ENCODE results near the gene CNTN4.

Gene CNTN4

DNA sequence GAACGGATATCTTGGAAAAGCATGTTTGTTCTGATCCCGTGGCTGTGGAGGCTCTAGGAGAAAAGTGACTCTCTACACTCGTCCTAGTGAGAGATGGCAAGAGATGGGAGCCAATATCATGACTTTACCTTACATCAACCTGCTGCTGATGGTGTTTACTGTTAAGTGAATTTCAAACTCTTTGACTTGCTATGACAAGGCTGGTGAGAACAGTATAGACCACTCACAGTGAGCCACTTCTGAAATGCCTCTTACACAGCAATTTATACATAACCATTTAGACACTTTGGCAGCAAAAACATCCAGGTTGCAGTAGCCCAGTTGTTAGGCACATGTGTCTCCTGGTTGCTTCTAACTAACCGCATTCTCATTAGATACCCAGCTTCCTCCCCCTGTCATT lies 968.2 kb downstream of the CNTN4 start:
- Histone ChIP-seq H3K9me3 (ENCODE audit: control insufficient read depth in 1 of 2, low read length in 2 of 2) (no peaks in the 10 kb centered on the region), H3K27ac (ENCODE audit: low read length) (no peak overlapping the region), H3K36me3 (ENCODE audit: control insufficient read depth in 1 of 2, insufficient read depth in 2 of 2, low read length in 2 of 2) (no peaks in the 10 kb centered on the region), H3K27me3 (ENCODE audit: low read depth, low read length) (no peaks in the 10 kb centered on the region), H3K4me1 (ENCODE audit: control insufficient read depth in 1 of 2, insufficient read depth in 2 of 2, low read length in 2 of 2) (no peaks in the 10 kb centered on the region), H3K4me3 (ENCODE audit: low read depth in 1 of 2, low read length in 2 of 2) (no peak overlapping the region)

DNA sequence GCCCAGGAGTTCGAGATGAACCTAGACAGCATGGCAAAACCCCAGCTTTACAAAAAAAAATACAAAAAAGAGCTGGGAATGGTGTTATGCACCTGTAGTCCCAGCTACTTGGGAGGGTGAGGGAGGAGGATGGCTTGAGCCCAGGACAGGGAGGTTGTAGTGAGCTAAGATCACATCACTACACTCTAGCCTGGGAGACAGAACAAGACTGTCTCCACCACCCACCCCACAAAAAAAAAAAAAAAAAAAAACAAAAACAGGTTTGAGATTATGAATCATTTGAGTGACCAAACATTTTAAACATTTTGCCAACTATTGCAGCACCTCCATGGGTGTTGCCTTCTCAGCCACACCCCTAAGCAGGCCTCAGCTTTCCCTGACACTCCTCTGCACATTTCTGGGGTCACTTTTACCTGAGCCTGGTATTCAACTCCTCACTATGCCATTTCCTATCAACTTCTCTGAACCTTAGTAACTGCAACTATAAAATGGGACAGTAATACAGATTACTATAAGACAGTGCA lies 969.8 kb downstream of the CNTN4 start:
- Histone ChIP-seq H3K4me3 (ENCODE audit: low read depth in 1 of 2, low read length in 2 of 2) (no peak overlapping the region), H3K36me3 (ENCODE audit: control insufficient read depth in 1 of 2, insufficient read depth in 2 of 2, low read length in 2 of 2) (no peaks in the 10 kb centered on the region), H3K27me3 (ENCODE audit: low read depth, low read length) (no peaks in the 10 kb centered on the region), H3K9me3 (ENCODE audit: control insufficient read depth in 1 of 2, low read length in 2 of 2) (no peaks in the 10 kb centered on the region), H3K27ac (ENCODE audit: low read length) (no peak overlapping the region), H3K4me1 (ENCODE audit: control insufficient read depth in 1 of 2, insufficient read depth in 2 of 2, low read length in 2 of 2) (no peaks in the 10 kb centered on the region)

DNA sequence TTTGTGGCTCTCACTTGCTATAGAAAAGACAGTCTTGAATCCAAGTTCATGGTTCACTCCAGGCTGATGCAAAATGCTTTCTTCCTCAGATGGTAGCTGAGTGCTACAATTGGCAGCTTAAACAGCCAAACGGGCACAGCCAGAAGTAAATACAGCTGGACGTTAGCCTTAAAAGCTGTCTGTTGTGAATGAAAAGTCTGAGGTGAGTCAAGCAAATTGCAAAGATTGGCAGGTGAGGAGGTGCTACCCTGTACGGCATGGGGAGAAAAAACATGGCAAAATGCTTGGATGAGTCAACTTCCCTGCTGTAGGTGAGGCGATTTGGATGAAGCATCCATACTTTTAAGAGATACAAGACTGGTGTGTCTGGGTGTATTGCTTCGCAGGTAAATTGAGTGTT lies 971.1 kb downstream of the CNTN4 start:
- H3K4me1 ChIP-seq (ENCODE audit: control insufficient read depth in 1 of 2, insufficient read depth in 2 of 2, low read length in 2 of 2), result no peaks in the 10 kb centered on the region
- H3K36me3 ChIP-seq (ENCODE audit: control insufficient read depth in 1 of 2, insufficient read depth in 2 of 2, low read length in 2 of 2), result no peaks in the 10 kb centered on the region
- H3K27ac ChIP-seq (ENCODE audit: low read length), result no peak overlapping the region
- no peak overlapping the region for H3K4me3 ChIP-seq (ENCODE audit: low read depth in 1 of 2, low read length in 2 of 2)
- H3K27me3 ChIP-seq (ENCODE audit: low read depth, low read length), result no peaks in the 10 kb centered on the region
- H3K9me3 ChIP-seq (ENCODE audit: control insufficient read depth in 1 of 2, low read length in 2 of 2), result no peaks in the 10 kb centered on the region

DNA sequence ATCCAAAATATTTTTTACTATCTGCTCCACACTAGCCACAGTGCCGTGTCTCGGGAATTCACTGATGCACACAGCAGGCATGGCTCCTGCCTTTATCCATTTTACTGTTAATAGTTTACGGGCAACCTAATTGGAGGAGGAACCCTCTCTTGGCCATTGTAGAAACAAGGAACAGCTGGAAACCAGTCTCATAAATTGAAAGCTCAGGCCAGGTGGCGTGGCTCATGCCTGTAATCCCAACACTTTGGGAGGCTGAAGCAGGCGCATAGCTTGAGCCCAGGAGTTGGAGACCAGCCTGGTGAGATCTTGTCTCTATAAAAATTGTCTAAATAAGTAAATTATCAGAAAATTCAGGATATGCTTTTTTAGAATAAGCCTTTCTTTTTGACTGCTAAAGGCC lies 972.5 kb downstream of the CNTN4 start:
- no peaks in the 10 kb centered on the region for H3K9me3 ChIP-seq (ENCODE audit: control insufficient read depth in 1 of 2, low read length in 2 of 2)
- no peaks in the 10 kb centered on the region for H3K27me3 ChIP-seq (ENCODE audit: low read depth, low read length)
- no peak overlapping the region for H3K4me3 ChIP-seq (ENCODE audit: low read depth in 1 of 2, low read length in 2 of 2)
- no peak overlapping the region for H3K27ac ChIP-seq (ENCODE audit: low read length)
- no peaks in the 10 kb centered on the region for H3K36me3 ChIP-seq (ENCODE audit: control insufficient read depth in 1 of 2, insufficient read depth in 2 of 2, low read length in 2 of 2)
- H3K4me1 ChIP-seq (ENCODE audit: control insufficient read depth in 1 of 2, insufficient read depth in 2 of 2, low read length in 2 of 2), result no peaks in the 10 kb centered on the region

DNA sequence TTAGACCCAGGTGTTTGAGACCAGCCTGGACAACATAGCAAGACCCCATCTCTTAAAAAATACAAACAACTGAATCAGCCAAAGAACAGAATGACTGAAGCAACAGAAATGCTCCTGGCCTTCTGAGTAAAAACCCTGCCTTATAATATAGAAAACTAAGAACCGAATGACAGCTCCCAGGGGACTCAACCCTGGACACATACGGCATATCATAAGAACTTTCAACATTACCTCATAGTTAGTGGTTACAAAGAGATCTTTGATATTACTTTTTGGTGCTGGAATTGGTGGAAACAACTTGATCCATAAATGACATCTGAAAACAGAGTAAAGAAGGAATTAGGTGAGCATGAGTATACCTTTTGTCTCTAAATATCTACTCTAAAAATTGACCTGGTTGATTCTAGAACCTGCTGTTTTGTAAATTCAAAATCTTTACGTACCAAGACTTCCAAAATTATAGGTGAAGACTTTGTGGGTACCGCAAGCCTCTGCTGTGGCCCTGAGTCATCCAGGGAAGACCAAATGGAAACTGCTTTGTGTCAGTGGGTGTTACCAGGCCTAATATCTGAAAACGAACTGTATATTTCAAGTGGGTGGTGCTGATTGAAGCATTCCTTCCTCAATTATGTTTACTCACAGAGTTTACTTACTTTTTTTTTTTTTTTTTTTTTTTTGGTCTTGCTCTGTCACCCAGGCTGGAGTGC lies 976.0 kb downstream of the CNTN4 start:
- Histone ChIP-seq H3K4me3 (ENCODE audit: low read depth in 1 of 2, low read length in 2 of 2) (no peak overlapping the region), H3K27ac (ENCODE audit: low read length) (no peak overlapping the region), H3K4me1 (ENCODE audit: control insufficient read depth in 1 of 2, insufficient read depth in 2 of 2, low read length in 2 of 2) (no peaks in the 10 kb centered on the region), H3K9me3 (ENCODE audit: control insufficient read depth in 1 of 2, low read length in 2 of 2) (no peaks in the 10 kb centered on the region), H3K36me3 (ENCODE audit: control insufficient read depth in 1 of 2, insufficient read depth in 2 of 2, low read length in 2 of 2) (no peaks in the 10 kb centered on the region), H3K27me3 (ENCODE audit: low read depth, low read length) (no peaks in the 10 kb centered on the region)

DNA sequence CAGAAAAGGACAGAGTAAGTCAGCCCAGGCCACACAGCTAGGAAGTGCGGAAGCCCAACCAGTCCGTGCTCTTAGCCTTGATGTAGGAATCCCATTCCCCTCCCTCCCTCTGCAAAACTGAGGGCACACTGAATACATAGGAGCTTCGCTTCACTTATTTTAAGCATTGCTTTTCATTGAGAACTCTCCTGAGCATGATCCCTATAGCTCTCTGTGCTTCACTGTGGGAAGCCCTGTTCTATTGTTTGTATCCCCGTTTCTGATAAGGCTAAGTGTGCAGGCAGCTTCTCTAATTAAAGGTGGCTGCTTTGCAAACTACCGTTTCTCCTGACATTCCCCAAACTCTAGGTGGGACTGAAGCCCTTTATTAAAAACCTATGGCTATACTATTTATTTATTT lies 981.6 kb downstream of the CNTN4 start:
- no peak overlapping the region for H3K4me3 ChIP-seq (ENCODE audit: low read depth in 1 of 2, low read length in 2 of 2)
- no peak overlapping the region for H3K27ac ChIP-seq (ENCODE audit: low read length)
- H3K36me3 ChIP-seq (ENCODE audit: control insufficient read depth in 1 of 2, insufficient read depth in 2 of 2, low read length in 2 of 2), result no peaks in the 10 kb centered on the region
- no peaks in the 10 kb centered on the region for H3K27me3 ChIP-seq (ENCODE audit: low read depth, low read length)
- H3K9me3 ChIP-seq (ENCODE audit: control insufficient read depth in 1 of 2, low read length in 2 of 2), result no peaks in the 10 kb centered on the region
- no peaks in the 10 kb centered on the region for H3K4me1 ChIP-seq (ENCODE audit: control insufficient read depth in 1 of 2, insufficient read depth in 2 of 2, low read length in 2 of 2)

DNA sequence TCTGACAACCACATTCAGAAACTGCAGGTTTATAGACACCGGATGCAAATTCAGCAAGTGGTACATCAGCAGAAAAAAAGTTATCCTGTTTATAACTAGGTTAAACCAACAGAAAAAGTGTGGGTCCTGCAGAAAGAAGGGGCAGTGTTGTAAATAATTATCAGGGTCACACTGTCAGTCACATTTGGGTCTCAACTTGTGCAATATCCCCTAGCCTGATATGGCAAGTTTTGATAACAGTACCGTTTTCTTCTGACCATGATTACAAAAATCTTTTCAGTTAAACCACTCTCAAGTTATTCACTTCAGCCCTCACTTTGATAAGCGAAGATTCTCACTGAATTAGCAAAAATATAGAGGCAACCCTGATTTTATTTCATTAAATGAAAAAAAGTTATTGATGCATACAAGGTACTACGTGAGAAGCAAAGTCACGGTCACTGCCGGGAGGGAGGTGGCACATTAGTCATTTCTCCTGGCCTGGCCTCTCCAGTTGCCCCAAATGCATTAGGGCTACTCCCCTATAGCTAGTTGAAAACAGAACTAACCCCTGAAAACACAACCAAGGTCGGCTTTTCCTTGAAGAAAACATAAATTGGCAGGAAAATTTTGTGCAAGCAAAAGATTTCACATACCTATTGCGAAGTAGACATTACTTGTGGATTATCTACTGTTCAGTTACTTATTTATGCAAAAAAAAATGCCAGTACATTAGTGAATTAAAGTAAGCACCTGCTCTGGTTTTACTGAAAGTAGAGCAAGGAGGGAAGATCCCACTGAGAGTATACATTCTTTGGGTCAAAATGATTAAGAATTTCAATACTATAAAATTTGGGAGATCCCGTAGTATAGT lies 982.9 kb downstream of the CNTN4 start:
- Histone ChIP-seq H3K4me3 (ENCODE audit: low read depth in 1 of 2, low read length in 2 of 2) (no peak overlapping the region), H3K9me3 (ENCODE audit: control insufficient read depth in 1 of 2, low read length in 2 of 2) (no peaks in the 10 kb centered on the region), H3K4me1 (ENCODE audit: control insufficient read depth in 1 of 2, insufficient read depth in 2 of 2, low read length in 2 of 2) (no peaks in the 10 kb centered on the region), H3K27ac (ENCODE audit: low read length) (no peak overlapping the region), H3K36me3 (ENCODE audit: control insufficient read depth in 1 of 2, insufficient read depth in 2 of 2, low read length in 2 of 2) (no peaks in the 10 kb centered on the region), H3K27me3 (ENCODE audit: low read depth, low read length) (no peaks in the 10 kb centered on the region)

DNA sequence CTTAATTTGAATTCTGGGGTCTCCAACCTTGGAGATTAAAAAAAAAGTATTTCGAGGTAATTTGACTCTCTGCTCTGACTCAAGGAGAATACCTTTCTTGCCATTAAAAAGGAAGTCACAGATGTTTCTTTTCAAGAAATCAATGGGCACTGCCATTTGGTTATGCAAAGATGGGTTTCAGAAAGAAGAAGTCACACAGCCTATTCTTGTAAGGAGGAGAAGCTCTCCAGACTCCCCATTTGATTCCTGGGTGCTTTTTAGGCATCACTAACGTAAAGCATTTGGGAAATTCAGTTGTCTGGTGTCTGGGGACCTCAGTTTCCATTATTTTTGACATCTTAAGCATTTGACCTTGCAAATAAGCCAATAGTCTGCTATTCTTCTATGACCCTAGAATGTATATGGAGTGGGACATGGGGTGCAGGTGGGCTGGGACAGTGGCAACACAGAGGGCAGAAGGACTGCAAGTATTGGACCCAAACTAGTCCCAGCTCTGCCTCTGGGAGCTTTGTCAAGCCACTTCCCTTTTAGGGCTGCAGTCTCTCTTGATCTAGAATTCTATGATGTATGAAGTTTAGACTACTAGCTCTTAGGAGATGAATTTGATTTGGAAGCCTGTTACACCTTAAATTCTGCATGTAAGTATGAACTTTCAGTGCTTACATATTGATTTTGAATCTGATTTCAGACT lies 983.7 kb downstream of the CNTN4 start:
- Histone ChIP-seq H3K36me3 (ENCODE audit: control insufficient read depth in 1 of 2, insufficient read depth in 2 of 2, low read length in 2 of 2) (no peaks in the 10 kb centered on the region), H3K27me3 (ENCODE audit: low read depth, low read length) (no peaks in the 10 kb centered on the region), H3K4me1 (ENCODE audit: control insufficient read depth in 1 of 2, insufficient read depth in 2 of 2, low read length in 2 of 2) (no peaks in the 10 kb centered on the region)

DNA sequence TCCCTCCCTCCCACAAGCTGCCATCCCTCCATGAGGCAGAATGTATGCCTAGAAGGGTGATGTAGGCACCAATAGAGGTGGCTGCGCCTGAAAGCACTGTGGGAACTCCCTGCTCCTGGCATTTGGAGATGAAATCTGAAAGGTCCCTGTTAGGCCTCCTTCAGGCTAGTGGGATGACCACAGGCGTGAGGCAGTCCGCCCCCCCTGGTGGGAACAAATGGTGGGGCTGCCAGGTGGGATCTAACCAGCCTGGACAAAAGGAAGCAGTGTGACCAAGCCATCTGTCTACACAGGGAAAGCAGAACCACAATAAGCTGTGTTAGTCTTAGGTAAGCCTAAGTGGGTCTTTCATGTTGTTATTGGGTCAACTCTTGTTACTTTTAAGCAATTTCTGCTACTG lies 986.2 kb downstream of the CNTN4 start:
- no peak overlapping the region for H3K4me3 ChIP-seq (ENCODE audit: low read depth in 1 of 2, low read length in 2 of 2)
- no peaks in the 10 kb centered on the region for H3K27me3 ChIP-seq (ENCODE audit: low read depth, low read length)
- H3K4me1 ChIP-seq (ENCODE audit: control insufficient read depth in 1 of 2, insufficient read depth in 2 of 2, low read length in 2 of 2), result no peaks in the 10 kb centered on the region
- H3K27ac ChIP-seq (ENCODE audit: low read length), result no peak overlapping the region
- no peaks in the 10 kb centered on the region for H3K9me3 ChIP-seq (ENCODE audit: control insufficient read depth in 1 of 2, low read length in 2 of 2)
- no peaks in the 10 kb centered on the region for H3K36me3 ChIP-seq (ENCODE audit: control insufficient read depth in 1 of 2, insufficient read depth in 2 of 2, low read length in 2 of 2)

More for the DNA sequence above, 983.7 kb downstream of the CNTN4 start:
- no peaks in the 10 kb centered on the region for H3K9me3 ChIP-seq (ENCODE audit: control insufficient read depth in 1 of 2, low read length in 2 of 2)
- H3K27ac ChIP-seq (ENCODE audit: low read length), result no peak overlapping the region
- no peak overlapping the region for H3K4me3 ChIP-seq (ENCODE audit: low read depth in 1 of 2, low read length in 2 of 2)

DNA sequence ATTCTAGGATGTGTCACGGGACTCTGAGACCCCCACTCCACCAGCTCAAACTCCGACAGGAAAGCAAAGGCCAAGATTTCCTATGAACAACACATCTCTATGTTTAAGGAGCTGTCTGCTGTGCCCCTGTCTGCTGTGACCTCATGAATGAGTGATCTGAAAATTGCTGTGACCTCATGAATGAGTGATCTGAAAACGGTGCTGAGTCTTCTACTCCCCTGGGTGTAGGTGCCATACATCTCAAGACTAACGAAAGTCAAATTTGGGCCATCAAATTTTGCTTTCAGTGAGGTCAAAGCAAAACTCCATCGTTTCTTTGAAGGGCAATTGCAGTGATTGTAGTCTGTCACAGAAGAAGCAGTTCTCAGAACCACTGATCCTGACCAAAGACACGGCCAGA lies 987.1 kb downstream of the CNTN4 start:
- Histone ChIP-seq H3K9me3 (ENCODE audit: control insufficient read depth in 1 of 2, low read length in 2 of 2) (no peaks in the 10 kb centered on the region), H3K27me3 (ENCODE audit: low read depth, low read length) (no peaks in the 10 kb centered on the region), H3K4me3 (ENCODE audit: low read depth in 1 of 2, low read length in 2 of 2) (no peak overlapping the region), H3K4me1 (ENCODE audit: control insufficient read depth in 1 of 2, insufficient read depth in 2 of 2, low read length in 2 of 2) (no peaks in the 10 kb centered on the region), H3K27ac (ENCODE audit: low read length) (no peak overlapping the region), H3K36me3 (ENCODE audit: control insufficient read depth in 1 of 2, insufficient read depth in 2 of 2, low read length in 2 of 2) (no peaks in the 10 kb centered on the region)

DNA sequence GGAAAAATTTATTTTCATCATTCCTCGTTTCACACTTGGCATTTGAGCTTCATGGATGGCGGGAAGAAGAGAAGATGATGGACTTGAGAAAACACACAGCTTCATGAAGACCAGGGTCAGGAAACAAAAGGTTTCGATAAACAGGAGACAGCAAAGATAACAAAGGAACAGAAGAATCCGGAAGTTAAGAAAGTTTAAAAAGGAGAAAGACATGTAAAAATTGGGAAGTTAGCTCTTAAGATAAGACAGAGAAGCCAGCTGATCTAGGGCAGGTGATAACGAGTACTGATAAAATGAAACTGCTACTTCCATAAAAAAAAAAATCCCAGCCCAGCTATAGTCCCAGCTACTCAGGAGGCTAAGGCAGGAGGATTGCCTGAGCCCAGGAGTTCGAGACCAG lies 987.6 kb downstream of the CNTN4 start:
- Histone ChIP-seq H3K4me1 (ENCODE audit: control insufficient read depth in 1 of 2, insufficient read depth in 2 of 2, low read length in 2 of 2) (no peaks in the 10 kb centered on the region), H3K27me3 (ENCODE audit: low read depth, low read length) (no peaks in the 10 kb centered on the region), H3K9me3 (ENCODE audit: control insufficient read depth in 1 of 2, low read length in 2 of 2) (no peaks in the 10 kb centered on the region), H3K4me3 (ENCODE audit: low read depth in 1 of 2, low read length in 2 of 2) (no peak overlapping the region), H3K36me3 (ENCODE audit: control insufficient read depth in 1 of 2, insufficient read depth in 2 of 2, low read length in 2 of 2) (no peaks in the 10 kb centered on the region), H3K27ac (ENCODE audit: low read length) (no peak overlapping the region)
